GM19455 (cell line): ENCODE data around the gene EIF4E3.

Experiments used
- ATAC-seq: cut with Tn5 transposase; IDR thresholded peaks from one replicate; pipeline ENCODE4 v1.9.1; 2021; ENCODE audit not compliant: unreplicated experiment

The EIF4E3 gene

DNA sequence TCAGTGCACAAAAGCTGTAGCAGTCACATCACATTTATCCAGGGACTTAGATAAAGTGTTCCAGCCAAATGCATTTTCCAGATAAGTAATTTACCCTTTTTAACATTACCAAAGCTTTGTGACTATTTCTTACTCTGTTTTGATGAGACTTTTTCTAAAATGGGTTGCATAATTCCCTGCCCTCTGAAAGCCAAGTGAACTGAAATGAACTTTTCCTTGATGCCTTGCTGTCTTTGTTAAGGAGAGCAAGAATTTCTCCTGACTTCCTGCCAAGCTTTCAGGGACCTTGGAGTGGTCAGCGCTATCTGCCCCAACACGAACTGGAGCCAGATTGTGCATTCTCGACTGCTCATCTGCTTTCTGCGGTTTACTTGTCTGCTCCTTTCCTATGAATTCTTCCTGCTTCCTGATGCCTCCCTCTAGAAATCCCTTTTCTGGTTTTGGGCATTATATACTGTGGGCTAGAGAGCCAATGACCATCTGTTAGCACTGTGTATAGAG lies 34.8 kb downstream of the EIF4E3 start:
- no peak for ATAC-seq

DNA sequence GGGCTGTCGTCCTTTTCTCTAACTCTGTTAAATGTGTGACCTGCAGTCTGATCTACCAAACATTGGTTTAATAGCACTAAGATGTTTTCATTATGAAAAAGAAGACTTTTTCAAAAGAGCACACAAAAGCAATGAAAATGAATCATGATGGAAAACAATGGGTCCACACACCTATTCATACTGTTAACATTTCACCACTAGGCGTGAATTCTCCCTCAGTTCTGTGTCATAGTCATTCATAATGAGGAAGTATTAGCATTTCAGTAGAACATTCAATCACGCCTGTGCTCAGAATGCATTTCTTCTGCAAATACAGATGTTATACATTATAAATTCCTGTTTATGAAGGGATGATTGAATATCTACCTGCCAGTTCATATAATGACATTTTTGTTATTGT lies 35.9 kb downstream of the EIF4E3 start:
- no peak for ATAC-seq

DNA sequence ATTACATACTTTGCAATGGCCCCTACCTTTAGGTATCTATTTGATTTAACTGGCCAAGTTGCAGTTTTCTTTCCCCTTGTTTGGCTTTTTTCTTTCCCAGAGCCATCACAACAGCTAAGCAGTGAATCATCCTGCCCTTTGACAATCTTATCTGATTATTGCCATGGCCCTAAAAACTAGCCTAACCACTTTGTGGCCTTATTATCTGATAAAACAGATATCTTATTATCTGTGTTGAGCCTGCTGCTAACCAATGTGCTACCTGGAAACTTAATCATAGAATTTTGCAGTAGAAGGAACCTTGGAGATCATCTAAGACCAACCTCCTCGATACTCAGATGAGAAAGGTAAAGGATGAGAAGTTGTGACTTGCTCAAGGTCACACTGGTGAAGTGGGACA lies 37.1 kb downstream of the EIF4E3 start:
- ATAC-seq: no peak

DNA sequence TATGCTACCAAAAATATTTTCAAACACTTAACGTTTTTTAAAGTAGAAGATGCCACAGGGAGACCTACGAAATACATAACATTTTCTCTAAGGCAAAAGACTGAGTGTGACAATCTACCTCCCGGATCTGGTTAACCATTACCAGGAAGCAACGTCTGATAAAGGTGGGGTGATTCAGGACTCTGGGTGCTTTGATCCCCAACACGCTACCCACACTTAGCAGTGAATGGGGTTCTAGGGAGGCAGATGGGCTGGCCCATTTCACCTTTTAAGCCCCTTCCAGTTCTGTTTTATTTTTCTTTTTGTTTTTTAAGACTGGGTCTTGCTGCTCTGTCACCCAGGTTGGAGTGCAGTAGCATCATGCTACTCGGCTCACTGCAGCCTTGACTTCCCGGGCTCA lies 39.5 kb downstream of the EIF4E3 start:
- no peak for ATAC-seq

DNA sequence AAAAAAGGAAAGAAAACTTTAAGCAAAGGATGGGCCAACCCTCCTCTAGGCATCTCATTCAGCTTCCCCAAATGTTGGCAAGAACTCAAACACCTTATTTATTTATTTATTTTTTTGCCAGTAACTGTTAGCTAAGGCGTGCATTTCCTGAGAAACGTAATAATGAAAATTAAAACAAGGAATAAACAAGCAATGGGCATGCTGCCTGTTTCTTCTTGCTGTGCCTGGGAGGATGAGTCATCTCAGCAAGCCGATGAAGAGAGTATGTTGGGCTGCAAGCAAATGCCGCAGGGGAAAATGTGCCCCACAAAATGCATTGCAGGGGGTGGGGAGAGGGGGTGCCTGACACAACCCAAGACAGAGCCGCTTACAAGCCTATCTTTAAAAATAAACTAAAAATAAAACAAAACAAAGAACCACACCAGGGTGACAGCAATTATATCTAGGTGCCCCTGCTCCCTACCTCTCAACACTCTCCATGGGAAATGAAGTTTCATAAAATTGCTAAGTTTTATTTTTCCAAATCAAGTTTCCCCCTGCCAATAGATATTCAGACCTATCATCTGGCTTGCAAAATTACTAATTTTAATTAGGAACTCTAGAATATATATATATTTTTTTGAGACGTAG lies 40.3 kb downstream of the EIF4E3 start:
- ATAC-seq: no peak

DNA sequence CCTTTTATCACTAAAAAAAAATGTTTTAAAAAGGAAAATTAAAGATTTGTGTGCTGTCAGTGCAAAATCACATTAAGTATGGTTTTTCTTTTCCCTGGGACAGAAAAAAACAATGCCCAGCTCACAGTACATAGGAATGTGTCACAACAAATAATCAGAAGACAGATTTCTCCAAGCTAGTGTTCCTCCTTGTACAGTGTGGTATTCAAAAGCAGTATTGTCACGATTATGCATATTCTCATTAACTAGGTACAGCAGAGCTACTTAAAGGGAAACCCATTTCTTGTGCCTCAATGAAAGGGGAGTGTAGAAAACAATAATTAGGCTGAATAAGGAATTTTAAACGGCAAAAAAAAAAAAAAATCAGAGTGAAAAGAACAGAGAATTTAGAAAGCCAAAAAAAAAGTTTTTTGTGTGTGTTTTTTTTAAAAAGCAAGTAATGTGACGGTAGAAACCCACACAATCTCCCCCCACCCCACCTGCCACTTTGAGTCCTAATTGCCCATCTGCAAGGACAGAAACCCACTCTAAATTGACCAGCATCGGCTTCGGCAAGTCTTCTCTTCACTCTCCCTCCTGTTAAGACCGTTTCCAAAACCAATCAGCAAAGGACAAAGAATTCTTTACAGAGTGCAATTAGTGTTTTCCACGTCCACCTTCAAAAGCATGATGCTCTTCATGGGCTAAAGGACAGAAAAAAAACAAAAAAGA lies 41.0 kb downstream of the EIF4E3 start:
- ATAC-seq: no peak

DNA sequence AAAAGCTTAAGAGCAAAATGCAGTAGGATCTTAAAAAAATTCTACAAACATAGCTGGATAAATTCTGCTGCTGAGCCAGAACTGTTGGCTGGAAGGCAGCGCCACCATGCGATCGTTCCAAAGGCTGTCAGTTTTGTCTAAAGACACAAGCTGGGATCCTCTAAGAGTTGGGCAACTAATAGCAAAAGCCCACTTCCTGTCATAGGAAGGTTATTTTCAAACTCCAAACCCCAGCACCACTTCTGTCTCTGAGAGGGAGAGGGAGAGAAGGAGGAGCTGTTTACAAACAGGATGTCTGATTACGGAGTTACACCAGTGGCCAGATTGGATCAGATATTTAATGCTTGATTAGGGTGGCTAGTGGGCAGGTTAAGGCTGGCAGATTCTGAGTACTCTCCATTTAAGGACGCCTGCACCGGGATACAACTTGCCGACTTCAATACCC lies 44.0 kb downstream of the EIF4E3 start:
- peak; percentile 61 for ATAC-seq

DNA sequence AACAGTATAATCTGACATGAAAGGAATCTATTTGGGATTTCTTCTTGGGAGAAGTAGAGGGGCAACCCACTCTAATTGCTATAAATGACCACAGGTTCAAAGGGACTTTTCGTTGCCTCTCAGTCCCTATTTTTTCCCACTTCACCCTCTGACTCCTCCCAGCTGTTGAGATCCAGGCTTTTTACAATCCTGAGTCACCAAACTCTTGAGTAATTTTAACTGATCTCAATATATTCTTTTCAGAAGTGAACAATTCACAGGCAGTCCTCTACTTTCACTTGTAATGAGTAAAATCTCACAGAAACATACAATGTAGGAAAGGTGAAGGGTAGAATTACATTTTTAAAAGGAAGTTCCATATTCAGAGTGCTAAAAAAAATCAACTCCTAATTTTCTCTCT lies 44.6 kb downstream of the EIF4E3 start:
- ATAC-seq: no peak

DNA sequence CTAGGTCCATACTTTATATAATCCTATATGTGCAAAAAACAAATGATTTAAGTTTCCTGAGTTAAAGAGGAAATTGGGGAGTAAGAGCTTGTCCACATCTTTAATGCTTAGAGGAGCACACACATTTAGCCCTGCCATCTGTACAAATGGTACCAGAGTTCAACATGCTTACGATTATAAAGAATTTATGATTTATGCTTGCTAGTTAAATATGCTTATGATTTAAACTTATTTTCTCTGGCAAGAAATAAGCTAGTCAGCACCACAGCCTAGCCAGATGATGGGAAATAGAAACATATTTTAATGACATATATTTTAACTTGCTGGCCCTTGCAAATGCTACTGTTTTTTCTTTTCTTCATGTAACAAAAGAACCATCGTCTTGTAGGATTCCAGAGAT lies 48.3 kb downstream of the EIF4E3 start:
- no peak for ATAC-seq

DNA sequence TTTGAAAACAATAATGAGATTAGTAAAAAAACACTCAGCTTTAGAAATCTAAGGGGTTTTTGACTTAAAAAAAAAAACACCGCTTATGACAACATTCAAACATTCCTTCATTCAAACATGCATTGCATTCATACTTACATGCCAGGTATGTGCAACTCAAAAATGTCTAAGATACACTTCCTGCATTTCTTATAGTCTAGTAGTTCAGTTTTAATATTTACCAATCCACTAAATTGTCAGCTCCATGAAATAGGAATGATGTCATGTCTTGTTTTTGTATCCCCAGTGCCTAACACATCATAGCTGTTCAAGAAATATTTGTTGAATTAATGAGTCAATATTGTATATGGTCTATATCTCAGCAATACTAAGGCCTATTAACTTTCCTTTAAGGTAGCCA lies 51.7 kb downstream of the EIF4E3 start:
- ATAC-seq: no peak

DNA sequence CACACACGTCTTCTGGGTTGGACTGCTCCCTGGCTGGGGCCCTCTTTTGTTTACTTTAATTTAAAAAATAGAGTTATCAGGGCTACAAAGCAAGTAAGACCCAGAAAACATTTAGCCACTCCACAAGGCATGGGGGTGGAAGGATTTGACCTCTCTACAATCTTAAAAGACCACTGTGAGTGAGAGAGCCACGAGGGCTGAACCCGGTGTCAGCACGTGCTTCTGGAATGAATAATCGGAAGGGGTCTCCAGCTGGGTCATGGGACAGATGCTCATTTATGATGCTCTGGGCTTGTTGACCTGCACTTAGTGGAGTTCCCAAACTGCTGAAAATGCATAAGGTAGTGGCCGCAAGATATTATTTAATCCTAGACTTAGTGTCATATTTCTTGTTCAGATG lies 52.4 kb downstream of the EIF4E3 start:
- no peak for ATAC-seq

DNA sequence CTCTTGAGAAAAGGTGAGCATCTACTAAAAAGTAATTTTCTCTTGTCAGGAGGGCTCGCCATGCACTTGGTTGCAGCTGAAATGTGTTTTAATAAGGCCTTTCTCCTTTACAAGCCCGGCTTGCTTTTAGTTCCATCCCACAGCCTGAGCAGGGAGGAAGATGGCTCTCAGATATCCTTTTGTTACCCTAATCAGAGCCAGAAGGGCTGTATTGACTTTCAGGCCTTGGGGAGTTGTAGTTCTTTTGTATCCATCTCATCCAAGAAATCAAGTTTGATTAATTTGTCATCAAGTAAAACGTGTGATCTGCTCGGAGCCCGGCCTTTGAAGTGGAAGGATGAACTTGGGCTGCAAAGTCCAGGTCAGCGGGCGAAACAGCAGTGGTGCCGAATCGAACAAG lies 52.9 kb downstream of the EIF4E3 start:
- ATAC-seq: no peak

DNA sequence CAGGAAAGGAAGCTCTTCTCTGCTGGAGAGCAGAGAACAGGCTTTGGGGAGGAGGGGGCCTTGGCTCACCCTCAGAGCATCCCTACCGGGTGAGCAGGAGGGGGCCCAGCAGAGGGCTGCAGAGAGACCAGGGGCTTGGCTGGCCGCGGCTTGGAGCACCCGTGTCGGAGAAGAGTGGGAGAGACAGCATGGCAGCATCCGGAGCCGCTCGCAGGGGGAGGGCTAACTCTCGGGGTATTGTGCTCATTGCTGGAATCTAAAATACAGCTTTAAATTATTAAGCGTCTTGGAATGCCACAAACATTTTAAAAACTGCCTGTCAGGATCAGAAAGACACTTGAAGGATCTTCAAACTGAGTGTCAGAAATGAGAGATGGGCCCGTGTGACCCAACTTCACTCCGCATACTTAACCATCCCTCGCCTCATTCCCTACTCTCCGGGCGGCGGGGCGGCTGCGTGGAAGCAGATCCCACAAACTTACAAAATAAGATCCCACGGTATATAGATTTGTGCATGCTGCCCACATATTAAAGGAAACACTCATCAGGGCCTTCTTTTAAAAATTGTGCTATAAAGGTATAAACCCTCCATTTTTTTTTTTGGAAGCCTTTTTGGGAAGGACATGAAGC lies 53.9 kb downstream of the EIF4E3 start:
- no peak for ATAC-seq

DNA sequence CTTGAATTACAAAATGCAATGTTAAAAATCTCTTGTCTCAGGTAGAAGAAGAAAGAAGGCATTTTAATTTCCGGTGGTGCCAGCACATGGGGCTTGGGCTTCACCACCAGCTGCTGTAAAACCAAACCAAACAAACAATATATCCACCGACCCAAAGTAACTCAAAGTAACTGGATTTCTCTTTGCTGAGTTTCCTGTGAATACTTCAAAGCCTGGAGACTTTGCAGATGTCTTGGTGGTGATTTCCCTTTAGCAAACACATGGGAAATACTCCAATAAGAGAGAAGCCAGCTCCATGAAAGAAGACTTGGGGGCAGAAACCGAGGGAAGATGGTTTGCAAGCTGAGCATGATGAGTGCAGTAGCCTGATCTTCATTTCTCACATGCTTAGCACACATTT lies 62.6 kb downstream of the EIF4E3 start:
- ATAC-seq: no peak

DNA sequence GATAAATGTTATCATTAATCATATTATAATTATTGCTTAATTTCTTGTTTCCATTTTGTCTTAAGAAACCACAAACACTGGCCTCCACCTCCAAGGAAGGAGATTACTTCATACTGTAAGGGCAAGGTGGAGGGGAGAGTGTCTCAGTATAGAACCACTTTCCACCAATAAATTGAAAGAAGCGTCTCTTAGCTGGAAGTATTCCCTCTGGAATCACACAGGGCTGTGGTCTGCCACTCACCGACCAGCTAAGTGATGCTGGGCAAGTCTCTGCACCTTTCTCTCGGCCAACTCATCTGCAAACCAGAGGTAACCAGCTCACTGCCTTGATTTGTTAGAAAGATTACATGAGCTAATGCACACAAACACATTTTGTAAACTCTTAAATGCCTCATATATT lies 63.1 kb downstream of the EIF4E3 start:
- ATAC-seq: no peak

DNA sequence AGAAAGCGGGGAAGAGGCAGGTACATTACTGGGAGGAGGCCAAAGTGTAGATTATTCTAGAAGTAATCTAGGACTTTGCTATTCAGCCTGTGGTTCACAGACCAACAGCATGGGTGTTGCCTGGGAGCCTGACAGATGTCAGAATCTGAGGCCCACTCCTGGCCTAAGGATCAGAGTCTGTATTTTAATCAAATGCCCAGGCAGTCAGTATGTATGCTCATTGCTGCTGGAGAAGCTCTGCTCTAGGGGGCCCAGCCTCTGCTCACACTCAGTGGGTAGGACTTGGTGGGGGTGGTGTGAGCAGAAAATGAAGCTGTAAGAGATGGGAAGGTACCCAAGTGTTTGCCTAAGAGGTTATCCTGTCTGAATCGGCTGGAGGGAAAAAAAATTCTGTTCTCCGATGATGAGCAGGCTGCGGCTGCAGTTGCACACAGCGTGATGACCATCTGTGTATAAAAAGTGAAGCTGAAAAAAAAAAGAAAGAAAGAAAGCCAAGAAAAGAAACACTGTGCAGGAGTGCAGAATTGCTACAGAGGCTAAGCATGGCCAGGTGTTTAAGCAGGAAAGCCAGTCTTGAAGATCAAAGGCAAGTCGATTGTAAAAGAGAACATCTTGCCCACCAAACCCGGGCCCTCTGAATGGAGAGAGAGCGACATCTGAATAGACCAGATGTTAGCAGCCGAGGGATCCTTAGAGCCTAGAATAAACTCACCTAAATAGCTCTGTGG lies 65.2 kb downstream of the EIF4E3 start:
- ATAC-seq: no peak

DNA sequence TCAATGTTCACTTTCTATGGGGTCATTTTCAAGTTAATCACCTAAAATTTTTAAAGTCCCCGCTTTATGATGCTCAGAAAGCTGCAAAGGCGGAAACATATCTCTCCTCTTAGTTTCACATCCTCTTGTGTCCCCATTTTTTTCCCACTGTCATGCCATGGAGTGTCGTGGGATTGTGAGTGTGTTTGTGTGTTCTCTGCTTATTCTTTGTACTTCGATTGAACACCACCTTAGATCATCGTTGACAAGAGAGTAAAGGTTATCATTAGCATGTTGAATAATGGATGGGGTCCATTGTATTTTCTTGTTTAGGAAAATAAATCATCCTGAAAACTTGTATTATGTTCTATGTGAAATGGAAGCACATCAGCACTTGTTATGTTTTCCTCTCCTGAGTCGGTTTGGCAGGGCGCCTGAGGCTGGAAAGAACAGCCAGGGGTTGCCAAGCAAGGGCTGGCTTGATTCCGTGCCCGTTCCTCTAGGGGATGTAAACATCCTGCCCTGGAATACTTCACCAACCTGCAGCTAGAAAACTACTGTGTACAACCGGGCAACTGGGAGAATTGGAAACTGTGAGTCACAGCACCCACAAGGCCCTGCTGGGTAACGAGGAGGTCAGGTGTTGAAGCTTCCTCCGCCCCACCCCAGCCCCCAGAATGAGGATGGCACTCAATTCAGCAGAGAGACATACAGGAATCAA lies 67.2 kb downstream of the EIF4E3 start:
- no peak for ATAC-seq

DNA sequence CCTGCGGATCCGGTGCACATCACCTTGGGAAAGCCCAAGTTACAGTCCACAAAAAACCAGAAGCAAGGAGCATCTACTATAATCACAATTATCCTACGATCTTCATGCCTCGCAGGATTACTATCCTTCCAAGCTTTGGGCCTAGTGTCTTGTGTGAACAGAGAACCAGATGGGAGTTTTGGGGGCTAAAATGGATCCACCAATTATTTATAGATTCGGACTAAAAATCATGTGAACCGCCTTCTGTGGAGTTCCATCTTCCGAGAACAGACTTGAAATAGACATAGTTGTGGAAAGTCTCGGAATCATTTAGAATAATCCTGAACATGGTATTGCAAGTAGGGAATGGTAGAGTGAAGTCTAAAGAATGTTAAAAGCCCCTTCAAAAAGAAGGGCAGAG lies 70.1 kb downstream of the EIF4E3 start:
- no peak for ATAC-seq

DNA sequence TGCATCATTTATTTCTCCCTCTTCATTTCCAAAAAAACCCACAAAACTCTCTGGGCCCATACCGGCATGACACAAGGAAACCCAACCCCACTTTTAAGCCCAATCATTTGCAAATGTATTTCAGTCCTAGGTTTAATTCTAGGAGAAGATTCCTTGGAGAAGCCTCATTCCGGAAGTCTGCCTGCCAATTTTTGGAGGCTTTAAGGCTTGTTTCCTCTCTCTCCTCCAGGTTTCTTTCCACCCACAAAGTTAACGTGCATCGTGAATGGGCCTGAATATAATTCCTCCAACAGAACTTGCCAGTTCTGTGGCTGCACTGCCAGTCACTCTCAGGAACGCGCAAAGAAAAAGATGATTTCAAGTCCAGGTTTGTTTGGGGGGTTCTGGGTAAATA lies 71.8 kb downstream of the EIF4E3 start:
- ATAC-seq: no peak

DNA sequence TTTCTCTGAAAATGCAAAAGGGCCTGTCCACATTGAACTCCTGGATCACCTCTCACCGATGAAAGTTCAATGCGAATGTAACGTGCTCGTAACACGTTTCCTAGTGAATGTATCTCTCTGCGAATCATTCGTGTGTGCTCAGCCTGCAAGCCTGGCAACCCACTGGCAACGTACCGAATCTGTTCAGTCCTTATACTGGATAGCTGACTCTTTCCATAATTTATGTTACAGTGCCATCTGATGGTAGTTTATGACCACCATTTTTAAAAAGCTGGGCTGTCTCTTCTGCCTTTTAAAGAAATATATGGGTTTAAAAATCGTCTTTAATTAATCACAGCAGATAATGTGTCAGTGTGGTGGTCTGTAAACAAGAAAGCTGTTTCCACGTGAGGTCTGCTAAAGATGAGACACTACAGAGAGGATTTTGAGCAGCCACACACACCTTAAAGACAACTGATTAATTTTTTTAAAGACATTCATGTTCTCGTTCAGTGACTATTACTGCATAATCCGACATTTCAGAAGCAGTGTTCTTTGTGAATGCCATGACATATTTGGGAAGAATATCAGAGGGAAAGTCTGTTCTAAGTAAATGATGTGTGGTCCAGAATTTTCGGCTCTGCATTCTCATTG lies 72.3 kb downstream of the EIF4E3 start:
- ATAC-seq: no peak

DNA sequence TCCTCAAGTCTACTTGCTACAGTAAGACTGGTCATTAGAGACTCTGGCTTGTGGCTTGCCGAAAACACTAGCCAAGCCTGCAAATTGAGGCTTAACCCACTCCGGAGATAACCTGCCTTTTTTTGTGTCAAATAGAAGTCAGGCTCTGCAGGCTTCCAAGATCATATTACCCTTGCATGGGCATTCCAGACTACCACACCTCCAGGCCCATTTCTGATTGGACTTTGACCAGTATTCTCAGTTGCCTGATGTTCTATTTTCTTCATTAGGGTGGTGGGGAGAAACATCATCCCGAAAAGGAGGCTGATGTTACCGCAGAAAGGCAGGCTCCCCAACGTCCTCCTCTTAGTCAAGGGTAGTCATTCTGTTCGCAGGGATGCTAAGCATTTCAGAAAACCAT lies 73.6 kb downstream of the EIF4E3 start:
- no peak for ATAC-seq
